OCI-LY3 (cell line): Measurements from ENCODE around the gene EDAR.
A peak's percentile ranks its signal among the peaks of the same experiment; 100 is the strongest.

Experiments
- H2AFZ ChIP-seq: fragments of 200-600, 300-600 bp; shearing (Covaris generic); 2 replicates; pipeline ENCODE4 v1.6.0; 2014; ENCODE audit warnings: antibody characterized with exemption, low read depth, low read length
- H3K27ac ChIP-seq: fragments of 200-600, 300-600 bp; sonication (generic); 2 replicates; pipeline ENCODE4 v1.5.1; 2014; ENCODE audit warnings: mild to moderate bottlenecking, low read length, moderate library complexity, mixed read lengths
- H3K27me3 ChIP-seq: fragments of 200-600, 300-600 bp; sonication (generic); 2 replicates; pipeline ENCODE4 v1.6.1; 2014; ENCODE audit warnings: low read depth, low read length, mixed read lengths
- H3K36me3 ChIP-seq: fragments of 200-600, 300-600 bp; sonication (generic); replicated peaks from 2 replicates; pipeline ENCODE3; 2014; ENCODE audit warnings: low read depth, low read length, mixed read lengths
- H3K4me1 ChIP-seq: fragments of 300-600, 200-600 bp; sonication (generic); 2 replicates; pipeline ENCODE4 v1.6.1; 2014; ENCODE audit warnings: low read length, mixed read lengths
- H3K4me2 ChIP-seq: fragments of 200-600, 300-600 bp; sonication (generic); 2 replicates; pipeline ENCODE4 v1.6.1; 2014; ENCODE audit warnings: low read length, mixed read lengths
- H3K4me3 ChIP-seq: fragments of 300-600, 200-600 bp; sonication (generic); 2 replicates; pipeline ENCODE4 v1.5.1; 2014; ENCODE audit warnings: antibody characterized with exemption, mild to moderate bottlenecking, low read length, moderate library complexity
- H3K79me2 ChIP-seq: fragments of 300-600, 200-600 bp; shearing (Covaris generic); 2 replicates; pipeline ENCODE4 v1.6.1; 2014; ENCODE audit warnings: mild to moderate bottlenecking, low read length, mixed read lengths
- H3K9ac ChIP-seq: fragments of 300-600, 200-600 bp; shearing (Covaris generic); 2 replicates; pipeline ENCODE4 v1.6.0; 2014; ENCODE audit warnings: mild to moderate bottlenecking, low read length, moderate library complexity
- H3K9me3 ChIP-seq: fragments of 200-600, 300-600 bp; shearing (Covaris generic); 2 replicates; pipeline ENCODE4 v1.6.1; 2014; ENCODE audit warnings: low read length, mixed read lengths; ENCODE audit not compliant: insufficient read depth
- H4K20me1 ChIP-seq: fragments of 200-600, 300-600 bp; sonication (generic); 2 replicates; pipeline ENCODE4 v1.6.1; 2016; ENCODE audit warnings: low read length, mixed read lengths; ENCODE audit not compliant: insufficient read depth
- CTCF ChIP-seq: fragments of 200-600, 300-600 bp; sonication (generic); IDR thresholded peaks from 2 replicates; pipeline ENCODE4 v1.5.1; 2014; ENCODE audit warnings: antibody characterized with exemption, low read length, low read depth
- EZH2phosphoT487 ChIP-seq: fragments of 200-600 bp; shearing (Covaris generic); IDR thresholded peaks from 2 replicates; pipeline ENCODE4 v1.6.1; 2018; ENCODE audit warnings: antibody characterized with exemption, mixed run types, low read depth

Gene EDAR

GRCh38 chr2:108988796-108989713, at the start of gene EDAR:
EDAR (minus strand) TSS chr2:108989220; CDS start chr2:108931014, 58,206 bp downstream.
- H3K36me3 ChIP-seq: no peaks in the 10 kb centered on the region
- H3K4me1 ChIP-seq: no peaks in the 10 kb centered on the region
- H3K27ac ChIP-seq: no peak within 1 kb of the TSS
- no peaks in the 10 kb centered on the region for H3K27me3 ChIP-seq
- no peak for TF ChIP-seq EZH2phosphoT487
- peak; percentile 57 for TF ChIP-seq CTCF
- no peak within 1 kb of the TSS for H3K4me3 ChIP-seq
- no peak within 1 kb of the TSS for H2AFZ ChIP-seq
- no peaks in the 10 kb centered on the region for H3K9me3 ChIP-seq
- peak within 1 kb of the TSS; percentile 7; the same call in 1 of the 2 replicates for H3K4me2 ChIP-seq
- no peaks in the 10 kb centered on the region for H4K20me1 ChIP-seq
- no peaks in the 10 kb centered on the region for H3K79me2 ChIP-seq
- no peak within 1 kb of the TSS for H3K9ac ChIP-seq

- TF ChIP-seq CTCF (no peak), EZH2phosphoT487 (no peak)
- Histone ChIP-seq H3K9ac (no peak overlapping the region), H3K79me2 (no peaks in the 10 kb centered on the region), H2AFZ (no peak overlapping the region), H3K9me3 (no peaks in the 10 kb centered on the region), H3K4me3 (no peak overlapping the region), H3K4me1 (peaks cover 3% of the 10 kb centered on the region; the same call in 1 of the 2 replicates), H3K27ac (no peak overlapping the region), H3K27me3 (peaks cover 8% of the 10 kb centered on the region), H3K4me2 (no peak overlapping the region), H3K36me3 (no peaks in the 10 kb centered on the region), H4K20me1 (no peaks in the 10 kb centered on the region)
These were observed 44.2 kb upstream of the EDAR start for GRCh38 chr2:109033171-109033570.

GRCh38 chr2:109032229-109032820, 43.3 kb upstream of the EDAR start:
- TF ChIP-seq CTCF: no peak
- TF ChIP-seq EZH2phosphoT487: no peak
- H3K36me3 ChIP-seq: no peaks in the 10 kb centered on the region
- no peaks in the 10 kb centered on the region for H4K20me1 ChIP-seq
- H3K9me3 ChIP-seq: no peaks in the 10 kb centered on the region
- peak overlapping the region; percentile 97 for H2AFZ ChIP-seq
- H3K4me2 ChIP-seq: peak overlapping the region; percentile 82
- peaks cover 5% of the 10 kb centered on the region for H3K27me3 ChIP-seq
- no peaks in the 10 kb centered on the region for H3K79me2 ChIP-seq
- H3K4me3 ChIP-seq: peak overlapping the region; percentile 78
- peaks cover 3% of the 10 kb centered on the region; the same call in 1 of the 2 replicates for H3K4me1 ChIP-seq
- H3K9ac ChIP-seq: peak overlapping the region; percentile 48
- H3K27ac ChIP-seq: no peak overlapping the region
